ENCODE results near the gene SNTG2.
A peak's percentile ranks its signal among the peaks of the same experiment; 100 is the strongest.

Gene SNTG2

GRCh38 chr2:1137913-1138391, 187.3 kb downstream of the SNTG2 start:
- FAIRE-seq: no peak
- no peak for DNase-seq (ENCODE audit: low spot score)

- DNase-seq (ENCODE audit: low spot score): no peak
- FAIRE-seq: no peak
Observed at GRCh38 chr2:1140389-1141003, 189.8 kb downstream of the SNTG2 start.

- DNase-seq (ENCODE audit: low spot score) (no peak), FAIRE-seq (no peak)
Observed at GRCh38 chr2:1141079-1141478, 190.4 kb downstream of the SNTG2 start.

GRCh38 chr2:1143129-1143528, 192.5 kb downstream of the SNTG2 start:
- no peak for FAIRE-seq
- DNase-seq (ENCODE audit: low spot score): no peak

GRCh38 chr2:1147873-1148612, 197.4 kb downstream of the SNTG2 start:
- FAIRE-seq (no peak), DNase-seq (ENCODE audit: low spot score) (no peak)

- no peak for DNase-seq (ENCODE audit: low spot score)
- no peak for FAIRE-seq
Observed at GRCh38 chr2:1150724-1151511, 200.3 kb downstream of the SNTG2 start.

- DNase-seq (ENCODE audit: low spot score): no peak
- no peak for FAIRE-seq
Observed at GRCh38 chr2:1152375-1152774, 201.7 kb downstream of the SNTG2 start.

- no peak for DNase-seq (ENCODE audit: low spot score)
- FAIRE-seq: no peak
Observed at GRCh38 chr2:1153920-1154319, 203.3 kb downstream of the SNTG2 start.

- DNase-seq (ENCODE audit: low spot score): no peak
- FAIRE-seq: no peak
Observed at GRCh38 chr2:1154710-1155594, 204.3 kb downstream of the SNTG2 start.

- FAIRE-seq (no peak), DNase-seq (ENCODE audit: low spot score) (no peak)
Observed at GRCh38 chr2:1156059-1156458, 205.4 kb downstream of the SNTG2 start.

- DNase-seq (ENCODE audit: low spot score): no peak
- FAIRE-seq: no peak
Observed at GRCh38 chr2:1156531-1156930, 205.9 kb downstream of the SNTG2 start.

- no peak for FAIRE-seq
Observed at GRCh38 chr2:1157107-1157506, 206.5 kb downstream of the SNTG2 start.

GRCh38 chr2:1159013-1159412, 208.4 kb downstream of the SNTG2 start:
- no peak for FAIRE-seq
- DNase-seq (ENCODE audit: low spot score): no peak

More at GRCh38 chr2:1157107-1157506, 206.5 kb downstream of the SNTG2 start:
- DNase-seq (ENCODE audit: low spot score): no peak

- DNase-seq (ENCODE audit: low spot score) (no peak), FAIRE-seq (no peak)
Observed at GRCh38 chr2:1162246-1162645, 211.6 kb downstream of the SNTG2 start.

- DNase-seq (ENCODE audit: low spot score) (peak; percentile 76), FAIRE-seq (no peak)
Observed at GRCh38 chr2:1162768-1163584, 212.3 kb downstream of the SNTG2 start.

GRCh38 chr2:1166976-1167375, 216.3 kb downstream of the SNTG2 start:
- FAIRE-seq (no peak), DNase-seq (ENCODE audit: low spot score) (no peak)

- FAIRE-seq: no peak
- no peak for DNase-seq (ENCODE audit: low spot score)
Observed at GRCh38 chr2:1168846-1169245, 218.2 kb downstream of the SNTG2 start.

- DNase-seq (ENCODE audit: low spot score) (no peak), FAIRE-seq (no peak)
Observed at GRCh38 chr2:1169291-1169949, 218.8 kb downstream of the SNTG2 start.

- DNase-seq (ENCODE audit: low spot score) (no peak), FAIRE-seq (no peak)
Observed at GRCh38 chr2:1170241-1170640, 219.6 kb downstream of the SNTG2 start.

- no peak for FAIRE-seq
- no peak for DNase-seq (ENCODE audit: low spot score)
Observed at GRCh38 chr2:1170711-1171110, 220.1 kb downstream of the SNTG2 start.

All from RCC 7860 (cell line).